WTC11 (cell line): ENCODE results near the gene AHRR. TPM values are rescaled to one million over a fixed set of nuclear protein-coding genes. Genes with fewer than 3 reads are reported as not detected.

Experiments
- ATAC-seq: fragments of 200-7000 bp; cut with Tn5 transposase; 2 replicates; pipeline ENCODE4 v1.10.0; 2021; ENCODE audit warnings: mild to moderate bottlenecking, moderate library complexity
- CTCF ChIA-PET: fragments of 300-600 bp; sonication (Branson Sonifier 250); formaldehyde crosslinking; loops from one replicate; lab custom pipeline; 2021; ENCODE audit warnings: antibody characterized with exemption; lab: Charles Lee
- POLR2A ChIA-PET: fragments of 350-600 bp; sonication (Branson Sonifier 250); formaldehyde crosslinking; loops from one replicate; lab custom pipeline; 2021; ENCODE audit warnings: antibody characterized with exemption; lab: Charles Lee
- DNase-seq: peaks from one replicate; pipeline ENCODE4 v3.0.0; 2021; ENCODE audit warnings: low spot score
- H3K27ac Mint-ChIP-seq: 2 replicates; pipeline ENCODE4 v1.8.0; 2021; ENCODE audit warnings: mixed read lengths
- H3K27me3 Mint-ChIP-seq: 2 replicates; pipeline ENCODE4 v1.8.0; 2021; ENCODE audit warnings: low read depth, mild to moderate bottlenecking, moderate library complexity, mixed read lengths
- H3K36me3 Mint-ChIP-seq: 2 replicates; pipeline ENCODE4 v1.8.0; 2021; ENCODE audit warnings: mixed read lengths
- H3K4me1 Mint-ChIP-seq: 2 replicates; pipeline ENCODE4 v1.8.0; 2022; ENCODE audit warnings: mixed read lengths
- H3K4me3 Mint-ChIP-seq: 2 replicates; pipeline ENCODE4 v1.8.0; 2021; ENCODE audit warnings: mild to moderate bottlenecking, moderate library complexity, mixed read lengths
- H3K9me3 Mint-ChIP-seq: 2 replicates; pipeline ENCODE4 v1.8.0; 2021; ENCODE audit warnings: mixed read lengths
- E2F4 ChIP-seq: sonication (generic); formaldehyde crosslinking; IDR thresholded peaks from 2 replicates; pipeline ENCODE4 v1.8.1; 2022; ENCODE audit warnings: low read depth, mild to moderate bottlenecking, moderate library complexity, missing genetic modification reagents, borderline replicate concordance
- ERG ChIP-seq: fragments of 250-450 bp; sonication (Bioruptor Pico); IDR thresholded peaks from 2 replicates; pipeline ENCODE4 v1.8.0; 2021; ENCODE audit warnings: mild to moderate bottlenecking
- ETV6 ChIP-seq: sonication (generic); formaldehyde crosslinking; IDR thresholded peaks from 2 replicates; pipeline ENCODE4 v1.8.1; 2022; ENCODE audit warnings: mild to moderate bottlenecking, missing genetic modification reagents
- GRHL2 ChIP-seq: fragments of 250-450 bp; sonication (Bioruptor Pico); IDR thresholded peaks from 2 replicates; pipeline ENCODE4 v1.8.0; 2022; ENCODE audit warnings: mild to moderate bottlenecking, moderate library complexity; ENCODE audit not compliant: insufficient replicate concordance, severe bottlenecking
- IRF2 ChIP-seq: sonication (generic); formaldehyde crosslinking; IDR thresholded peaks from 2 replicates; pipeline ENCODE4 v1.8.0; 2022; ENCODE audit warnings: low read depth, missing genetic modification reagents, borderline replicate concordance
- JAZF1 ChIP-seq: fragments of 250-450 bp; sonication (Bioruptor Pico); IDR thresholded peaks from 2 replicates; pipeline ENCODE4 v1.9.0; 2021; ENCODE audit warnings: moderate library complexity, mild to moderate bottlenecking, inconsistent platforms
- KAT7 ChIP-seq: sonication (generic); formaldehyde crosslinking; IDR thresholded peaks from 2 replicates; pipeline ENCODE4 v1.8.1; 2023; ENCODE audit warnings: missing genetic modification reagents, mild to moderate bottlenecking, borderline replicate concordance
- MAX ChIP-seq: sonication (generic); formaldehyde crosslinking; IDR thresholded peaks from 2 replicates; pipeline ENCODE4 v1.8.0; 2022; ENCODE audit warnings: mild to moderate bottlenecking, missing genetic modification reagents
- NFATC4 ChIP-seq: fragments of 250-450 bp; sonication (Bioruptor Pico); IDR thresholded peaks from 2 replicates; pipeline ENCODE4 v1.9.0; 2021; ENCODE audit warnings: mild to moderate bottlenecking
- NR2C2 ChIP-seq: sonication (generic); formaldehyde crosslinking; IDR thresholded peaks from 2 replicates; pipeline ENCODE4 v1.8.0; 2022; ENCODE audit warnings: mild to moderate bottlenecking, missing genetic modification reagents
- NR3C1 ChIP-seq: sonication (generic); formaldehyde crosslinking; conservative IDR thresholded peaks from 2 replicates; pipeline ENCODE4 v1.8.1; 2023; ENCODE audit warnings: low read depth, mild to moderate bottlenecking, missing genetic modification reagents
- RORB ChIP-seq: fragments of 250-450 bp; sonication (Bioruptor Pico); IDR thresholded peaks from 2 replicates; pipeline ENCODE4 v1.9.0; 2021; ENCODE audit warnings: mild to moderate bottlenecking
- STAT6 ChIP-seq: sonication (generic); formaldehyde crosslinking; conservative IDR thresholded peaks from 2 replicates; pipeline ENCODE4 v1.8.1; 2023; ENCODE audit warnings: mild to moderate bottlenecking, low read depth, missing genetic modification reagents, moderate library complexity
- ZBTB21 ChIP-seq: sonication (generic); formaldehyde crosslinking; IDR thresholded peaks from 2 replicates; pipeline ENCODE4 v1.8.1; 2023; ENCODE audit warnings: mild to moderate bottlenecking, missing genetic modification reagents, borderline replicate concordance
- ZNF425 ChIP-seq: fragments of 250-450 bp; sonication (Bioruptor Pico); conservative IDR thresholded peaks from 2 replicates; pipeline ENCODE4 v1.9.0; 2021; ENCODE audit warnings: mild to moderate bottlenecking
- total RNA-seq: library from RNA; stranded (reverse); gene quantifications from 3 replicates; pipeline ENCODE4 v1.2.3, GENCODE V29; 2021

Gene AHRR
- total RNA-seq, 1 experiment from 2014 or later = 4.5 TPM

- ATAC-seq = no peak
- CTCF ChIA-PET = interaction anchor here (1.1 to 2.4 kb wide), 4 partner anchors 22 to 75 kb away, joined by 4 to 15 read pairs (median 5); no protein-coding TSS in a partner anchor
- Mint-ChIP-seq H3K27ac (no peak overlapping the region), H3K4me3 (no peak overlapping the region), H3K9me3 (no peaks in the 10 kb centered on the region), H3K4me1 (peaks cover 2% of the 10 kb centered on the region; the same call in 1 of the 2 replicates), H3K36me3 (no peaks in the 10 kb centered on the region), H3K27me3 (peaks cover 13% of the 10 kb centered on the region)
- POLR2A ChIA-PET = no interaction called here
- DNase-seq = no peak
- TF ChIP-seq NR3C1 (CRISPR knock-in tag) = no peak
- TF ChIP-seq NFATC4 = no peak
- TF ChIP-seq NR2C2 (CRISPR knock-in tag) = no peak
Measured at GRCh38 chr5:371811-372555, 50.5 kb downstream of the AHRR start.

GRCh38 chr5:372556-372995 is 51.1 kb downstream of the AHRR start:
- CTCF ChIA-PET = interaction anchor here (1.0 to 2.8 kb wide), 6 partner anchors 22 to 185 kb away, joined by 4 to 15 read pairs (median 4); no protein-coding TSS in a partner anchor
- Mint-ChIP-seq H3K27me3 (peaks cover 13% of the 10 kb centered on the region), H3K4me1 (peaks cover 2% of the 10 kb centered on the region; the same call in 1 of the 2 replicates), H3K4me3 (no peak overlapping the region)
- ATAC-seq = no peak
- peak; percentile 13 for DNase-seq
- TF ChIP-seq NR3C1 (CRISPR knock-in tag) (no peak), ETV6 (CRISPR knock-in tag) (no peak), ERG (no peak), RORB (CRISPR knock-in tag) (no peak), IRF2 (CRISPR knock-in tag) (0 out of 2 replicates have a peak, but pooled peaks have one; percentile 7), MAX (CRISPR knock-in tag) (no peak), ZNF425 (CRISPR knock-in tag) (no peak), ZBTB21 (CRISPR knock-in tag) (no peak)
- TF ChIP-seq, all 79 proteins: peak for 1
- Mint-ChIP-seq H3K36me3 (no peaks in the 10 kb centered on the region), H3K9me3 (no peaks in the 10 kb centered on the region), H3K27ac (no peak overlapping the region)
- POLR2A ChIA-PET = no interaction called here

GRCh38 chr5:372996-373709 is 51.6 kb downstream of the AHRR start:
- TF ChIP-seq STAT6 (CRISPR knock-in tag) (0 out of 2 replicates have a peak, but pooled peaks have one; percentile 1), IRF2 (CRISPR knock-in tag) (0 out of 2 replicates have a peak, but pooled peaks have one; percentile 2), E2F4 (CRISPR knock-in tag) (0 out of 2 replicates have a peak, but pooled peaks have one; percentile 8), JAZF1 (CRISPR knock-in tag) (no peak), KAT7 (CRISPR knock-in tag) (0 out of 2 replicates have a peak, but pooled peaks have one; percentile 69), GRHL2 (no peak)
- peak overlapping the region; percentile 52 for H3K4me3 Mint-ChIP-seq
- ChIA-PET CTCF (interaction anchor here (1.0 to 2.8 kb wide), 6 partner anchors 23 to 185 kb away, joined by 4 to 15 read pairs (median 4); no protein-coding TSS in a partner anchor), POLR2A (interaction anchor here (0.7 kb wide), 1 partner anchor 56 kb away, joined by 3 read pairs; no protein-coding TSS in a partner anchor)
- H3K4me1 Mint-ChIP-seq = peaks cover 2% of the 10 kb centered on the region; the same call in 1 of the 2 replicates
- peaks cover 13% of the 10 kb centered on the region for H3K27me3 Mint-ChIP-seq
- H3K36me3 Mint-ChIP-seq = no peaks in the 10 kb centered on the region
- ATAC-seq (peak; percentile 32), DNase-seq (no peak)
- no peaks in the 10 kb centered on the region for H3K9me3 Mint-ChIP-seq
- H3K27ac Mint-ChIP-seq = no peak overlapping the region
